Stimulated activated CD8-positive, alpha-beta memory T cell treated with anti-CD3 and anti-CD28 coated beads, Interleukin-2, amount 100 ng/mL, for 48 hours (primary cell): ENCODE data around the gene CHDH.

Experiments used
- DNase-seq, 2 donors: peaks; one replicate each; pipeline ENCODE4 v3.0.0-alpha.2; 2020; ENCODE audit warnings: low read depth in 2 of 2

CHDH gene

DNA sequence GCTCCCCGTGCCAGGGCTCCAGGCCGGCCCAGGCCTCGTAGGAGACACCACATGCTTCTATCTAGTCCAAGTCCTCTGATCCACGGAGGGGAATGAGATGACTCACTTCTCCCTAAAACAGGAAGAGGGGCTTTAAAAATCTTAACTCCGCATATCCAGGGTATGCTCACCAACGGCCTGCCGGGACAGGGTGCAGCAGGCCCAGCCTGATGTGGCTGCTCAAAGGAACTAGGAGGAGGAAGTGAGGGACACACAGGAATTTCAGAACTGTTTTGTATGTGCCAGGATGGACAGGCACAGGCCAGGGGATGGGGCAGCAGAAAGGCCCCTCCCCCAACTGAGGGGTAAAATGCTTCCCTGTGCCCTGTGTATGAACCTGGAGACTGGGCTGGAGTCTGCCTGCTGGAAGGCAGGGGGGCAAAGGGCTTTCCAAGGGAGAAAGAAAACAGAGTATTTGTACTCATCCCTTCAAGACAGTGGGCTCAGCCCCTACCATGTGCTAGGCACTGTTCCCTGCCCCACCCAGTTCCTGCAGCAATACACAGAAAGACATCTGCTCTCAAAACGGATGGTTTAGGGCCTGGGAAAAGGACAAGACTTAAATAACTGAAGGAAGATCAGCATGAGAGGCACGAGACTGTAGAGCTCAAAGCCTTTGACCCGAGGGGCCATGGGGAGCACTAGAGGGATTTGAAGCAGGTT lies 22.1 kb downstream of the CHDH start:
- no peak for DNase-seq

DNA sequence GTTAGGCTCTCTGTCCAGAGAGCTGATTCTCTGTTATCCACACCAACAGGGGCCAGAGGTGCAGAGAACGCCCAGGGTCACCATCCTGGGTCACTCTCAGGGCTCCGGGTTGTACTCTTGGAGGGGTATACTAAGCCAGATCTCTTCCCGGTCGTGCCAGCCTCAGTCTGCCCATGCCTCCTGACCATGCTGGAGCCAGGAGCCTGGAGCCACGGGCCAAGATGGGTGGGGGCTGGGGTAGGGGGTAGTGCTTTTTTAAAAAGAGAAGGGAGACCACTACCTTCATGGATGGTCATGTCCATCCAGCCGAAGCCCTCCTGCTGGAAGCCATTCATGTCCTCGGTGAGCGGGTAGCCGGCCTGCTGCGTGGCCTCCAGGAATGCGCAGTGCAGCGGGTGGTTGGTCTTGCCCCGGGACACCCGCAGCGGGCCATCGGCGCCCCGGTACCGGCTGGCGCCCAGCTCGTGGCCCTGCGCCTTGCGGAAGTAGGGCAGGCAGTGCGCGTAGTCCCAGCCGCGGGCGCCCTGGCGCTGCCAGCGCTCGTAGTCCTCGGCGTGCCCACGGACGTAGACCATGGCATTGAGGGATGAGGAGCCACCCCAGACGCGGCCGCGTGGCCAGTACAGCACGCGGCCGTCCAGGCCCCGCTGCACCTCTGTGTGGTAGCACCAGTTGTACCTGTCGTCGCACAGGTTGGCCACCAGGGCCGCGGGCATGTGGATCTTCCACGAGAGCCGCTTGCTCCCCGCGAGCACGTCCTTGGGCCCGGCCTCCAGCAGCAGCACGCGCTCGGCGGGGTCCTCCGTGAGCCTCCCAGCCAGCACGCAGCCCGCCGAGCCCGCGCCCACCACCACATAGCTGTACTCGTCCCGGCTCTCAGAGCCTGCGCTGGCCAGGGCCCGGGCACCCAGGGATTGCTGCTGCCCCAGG lies 22.9 kb downstream of the CHDH start:
- DNase-seq, result no peak

DNA sequence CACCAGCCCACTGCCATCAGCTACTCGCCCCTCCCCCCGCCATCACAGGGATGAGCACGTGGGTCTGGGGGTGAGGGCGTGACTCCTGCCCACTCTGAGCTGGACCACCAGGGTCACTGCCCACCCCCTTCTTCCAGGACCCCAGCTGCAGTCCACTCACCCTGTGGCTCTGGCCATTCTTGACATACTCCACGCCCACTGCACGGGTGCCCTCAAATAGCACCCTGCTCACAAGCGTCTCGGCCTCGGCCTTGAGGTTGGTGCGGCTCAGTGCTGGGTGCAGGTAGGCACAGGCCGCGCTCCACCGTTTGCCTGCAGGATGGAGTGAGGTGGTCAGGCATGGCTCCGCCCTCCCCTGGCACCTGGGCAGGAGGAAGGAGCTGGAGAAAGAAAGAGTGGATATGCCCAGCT lies 23.9 kb downstream of the CHDH start:
- DNase-seq, result no peak

DNA sequence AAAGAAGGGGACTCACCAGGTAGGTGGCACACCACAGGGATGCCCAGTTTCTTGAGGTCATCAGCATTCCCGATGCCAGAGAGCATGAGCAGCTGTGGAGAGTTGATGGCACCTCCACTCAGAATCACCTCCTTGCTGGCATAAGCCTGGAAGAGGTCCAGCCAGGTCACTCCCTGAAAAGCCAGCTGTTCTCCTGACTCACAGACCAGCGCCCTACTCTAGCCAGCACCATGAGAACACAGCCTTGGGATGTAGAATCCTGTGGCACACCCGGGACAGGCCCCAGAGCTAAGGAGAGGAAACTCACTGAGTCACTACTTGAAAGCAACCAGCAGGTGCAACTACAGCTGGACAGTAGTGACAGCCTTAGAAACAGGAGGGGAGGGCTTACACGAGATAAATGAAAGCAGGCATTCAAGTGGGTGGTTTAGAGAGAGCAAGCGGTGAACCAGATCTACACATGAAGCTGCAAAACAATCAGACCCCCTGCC lies 24.5 kb downstream of the CHDH start:
- no peak for DNase-seq

DNA sequence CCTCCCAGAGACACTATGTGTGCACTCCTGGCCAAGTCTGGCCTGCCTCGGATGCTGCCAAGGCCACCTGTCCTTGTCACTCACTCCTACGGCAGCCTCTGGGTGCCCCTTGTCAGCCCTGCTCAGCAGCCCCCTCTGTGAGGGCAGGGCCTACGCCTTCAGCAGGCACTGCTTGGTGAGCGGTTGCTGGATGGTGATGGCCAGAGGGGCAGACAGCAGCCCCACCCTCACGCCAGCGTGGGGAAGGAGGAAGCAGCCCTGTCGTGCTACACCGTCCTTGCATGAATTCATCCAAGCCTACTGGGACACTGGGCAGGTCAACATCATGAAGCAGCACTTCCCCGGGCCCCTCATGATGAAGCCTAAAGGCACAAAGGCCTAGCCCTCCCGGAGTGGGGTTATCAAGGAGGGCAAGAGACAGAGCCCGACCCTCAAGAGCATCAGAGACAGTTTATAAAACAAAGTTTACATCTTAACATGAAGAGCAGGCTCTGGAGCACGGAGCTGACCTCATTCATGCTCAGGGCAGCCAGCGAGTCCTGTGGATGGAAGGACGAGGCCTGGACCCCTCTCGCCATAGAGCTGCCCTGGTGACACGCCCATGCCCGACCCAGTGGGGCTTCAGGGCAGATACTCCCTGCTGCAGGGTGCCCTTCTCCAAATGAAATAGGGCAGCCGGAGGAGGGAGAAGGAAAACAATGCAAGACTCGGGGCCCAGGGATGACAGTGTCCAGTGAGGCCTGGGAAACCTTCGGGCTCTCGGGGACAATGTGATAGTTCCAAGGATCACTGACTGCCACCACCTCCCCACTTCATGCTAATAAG lies 25.3 kb downstream of the CHDH start:
- DNase-seq, result no peak

DNA sequence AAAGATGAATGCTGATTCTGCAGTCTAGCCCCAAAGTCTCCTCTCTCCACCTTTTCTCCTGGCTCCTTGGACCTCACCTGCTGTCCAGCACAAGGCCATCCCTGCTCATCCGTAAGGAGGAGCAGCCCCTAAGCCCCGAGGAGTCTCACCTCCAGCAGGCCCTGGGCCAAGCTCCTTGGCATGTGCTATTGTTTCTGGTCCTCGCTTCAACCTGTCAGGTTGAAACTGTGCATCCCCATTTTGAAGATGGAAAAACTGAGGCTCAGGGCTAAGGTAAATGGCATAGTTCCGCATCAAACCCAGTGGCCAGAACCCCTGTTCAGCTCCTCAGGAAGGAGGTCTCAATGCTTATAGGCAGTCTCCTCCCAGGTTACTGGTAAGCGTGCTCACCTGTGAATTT lies 26.1 kb downstream of the CHDH start:
- DNase-seq, result no peak

DNA sequence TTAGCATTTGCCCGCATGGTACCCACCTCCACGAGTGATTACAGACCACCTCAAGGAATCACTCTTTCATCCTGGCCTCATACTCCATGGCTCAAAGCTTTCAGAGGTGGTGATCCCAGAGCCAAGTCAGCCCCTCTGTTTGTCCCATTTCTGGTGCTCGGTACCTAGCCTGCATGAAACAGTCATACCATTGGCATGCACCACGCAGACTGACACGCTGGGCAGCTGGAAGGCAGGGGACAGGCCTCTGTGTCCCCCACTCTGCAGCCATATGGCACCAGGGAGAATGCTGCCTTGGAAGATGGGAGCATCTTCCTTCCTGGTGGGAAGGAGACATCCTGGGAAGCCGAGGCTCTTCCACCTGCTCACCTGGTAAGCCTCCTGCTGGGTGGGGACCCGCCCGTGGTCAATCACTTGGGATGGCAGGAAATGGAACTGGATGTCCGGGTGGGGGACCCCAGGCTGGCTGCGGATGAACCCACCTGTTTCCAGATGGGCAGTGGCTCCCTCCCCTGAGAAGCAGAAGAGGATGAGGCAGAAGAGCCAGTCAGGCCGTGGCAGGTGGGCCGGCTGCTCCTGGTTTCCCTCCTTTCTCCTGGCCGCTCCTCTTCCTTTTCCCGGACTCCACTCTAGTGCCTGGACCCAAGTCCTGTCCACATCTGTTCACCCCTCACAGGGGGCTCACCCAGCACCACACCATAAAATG lies 26.9 kb downstream of the CHDH start:
- DNase-seq, result no peak

DNA sequence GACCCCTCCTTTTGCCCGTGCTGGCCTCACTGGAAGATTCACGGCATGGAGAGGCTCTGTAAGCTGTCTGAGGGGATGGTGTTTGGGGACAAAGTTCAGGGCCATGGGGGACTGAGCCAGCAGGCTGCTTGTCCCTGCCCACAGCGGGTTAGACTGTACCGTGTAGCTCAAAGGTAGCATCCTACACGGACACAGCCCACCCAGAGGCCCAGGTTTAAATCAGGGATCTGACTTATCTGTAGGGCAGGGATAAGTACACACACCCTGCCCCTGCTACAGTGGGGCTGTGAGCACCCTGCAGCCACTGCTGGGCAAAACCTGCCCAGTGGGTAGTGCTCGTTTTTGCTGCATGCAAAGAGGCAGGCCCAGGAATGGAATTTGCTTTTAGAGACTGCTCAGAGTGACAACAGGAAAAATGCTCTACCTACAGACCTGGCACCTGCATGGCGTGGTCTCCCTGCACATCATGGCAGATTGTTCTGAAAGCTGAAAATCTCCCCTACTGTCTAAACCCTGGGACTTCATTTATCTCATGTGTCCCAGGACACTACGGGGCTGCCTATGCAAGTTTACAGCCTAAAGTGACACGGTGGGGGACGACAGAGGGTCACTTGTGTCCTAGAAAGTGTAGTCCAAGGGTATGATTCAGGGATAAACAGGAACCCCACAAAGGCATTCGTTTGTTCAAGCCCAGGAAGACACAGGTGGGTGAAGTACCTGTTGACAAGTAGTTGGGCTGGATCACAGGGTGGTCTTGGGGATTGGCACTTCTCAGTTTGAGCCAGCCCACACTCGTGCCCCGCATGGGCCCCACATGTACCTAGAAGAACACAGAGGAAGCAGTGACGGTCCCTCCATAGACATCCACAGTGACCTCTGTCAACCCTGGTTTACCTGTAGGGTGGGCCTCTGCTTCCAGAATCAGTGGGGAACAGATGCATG lies 27.7 kb downstream of the CHDH start:
- no peak for DNase-seq

DNA sequence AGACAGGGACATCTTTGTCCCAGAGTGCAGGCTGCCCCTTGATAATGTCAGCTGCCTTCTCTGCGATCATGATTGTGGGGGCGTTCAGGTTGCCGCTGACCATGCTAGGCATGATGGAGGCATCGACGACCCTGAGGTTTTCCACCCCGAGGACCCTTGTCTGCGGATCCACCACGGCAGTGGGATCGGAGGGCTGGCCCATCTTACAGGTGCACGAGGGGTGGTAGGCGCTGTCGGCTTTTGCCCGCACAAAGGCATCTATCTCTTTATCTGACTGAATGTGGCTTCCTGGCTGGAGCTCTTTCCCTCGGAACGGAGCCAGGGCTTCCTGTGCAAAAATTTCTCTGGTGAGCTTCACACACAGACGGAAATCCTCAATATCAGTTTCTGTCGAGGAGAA lies 28.4 kb downstream of the CHDH start:
- DNase-seq, result no peak

DNA sequence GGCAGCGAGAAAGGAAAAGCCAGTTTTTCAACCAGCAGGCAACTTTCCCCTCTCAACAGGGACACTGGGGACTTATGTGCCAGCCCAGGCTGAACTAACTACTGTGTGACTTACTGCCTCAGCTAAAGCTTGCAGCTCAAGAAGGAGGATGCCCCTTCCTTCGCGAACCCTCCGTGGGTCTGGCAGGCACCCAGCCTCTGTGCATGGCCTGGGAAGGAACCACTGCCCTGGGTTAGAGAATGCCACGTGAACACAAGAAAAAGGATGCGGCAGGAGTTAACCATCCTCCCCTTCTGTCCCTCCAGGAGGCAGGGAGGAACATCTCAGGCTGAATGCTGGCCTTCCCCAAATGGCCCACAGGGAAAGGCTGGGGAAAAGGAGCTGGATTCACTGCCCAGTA lies 29.0 kb downstream of the CHDH start:
- DNase-seq, result no peak

DNA sequence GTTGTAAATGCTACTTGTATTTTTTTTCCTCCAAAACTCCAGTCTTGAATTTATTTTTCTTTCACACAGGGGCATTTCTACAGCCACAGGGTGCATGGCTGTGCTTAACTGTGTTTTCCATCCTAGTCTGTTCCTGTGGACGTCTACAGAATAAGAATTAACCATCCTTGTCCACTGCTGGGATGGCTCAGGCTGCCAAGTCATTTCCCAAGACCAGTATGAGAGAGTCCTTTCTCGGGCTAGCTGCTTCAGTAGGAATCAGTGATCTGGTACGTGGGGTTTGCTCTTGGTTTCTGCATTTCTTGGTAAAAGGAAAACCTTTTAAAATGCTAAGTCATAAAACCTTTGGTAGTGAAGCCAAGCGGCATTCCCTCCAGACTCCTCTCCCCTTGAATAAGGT lies 29.8 kb downstream of the CHDH start:
- no peak for DNase-seq

DNA sequence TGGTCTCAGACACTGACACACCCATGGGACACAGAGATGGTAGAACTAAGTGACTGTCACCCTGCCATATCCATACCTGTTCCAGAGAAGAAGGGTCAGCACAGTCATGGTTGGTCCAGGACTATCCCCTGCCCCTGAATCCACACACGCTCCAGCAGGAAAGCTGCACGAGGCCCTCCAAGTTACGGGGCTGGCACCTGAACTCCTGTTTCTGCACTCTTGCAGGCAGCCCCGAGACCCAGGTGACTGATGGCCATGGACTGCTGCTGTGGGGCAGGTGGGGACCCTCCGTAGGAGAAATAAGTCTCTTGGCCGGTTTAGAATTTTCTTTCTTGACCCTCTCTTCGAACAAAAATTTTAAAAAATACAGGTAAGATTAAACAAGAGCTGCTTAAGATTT lies 30.6 kb downstream of the CHDH start:
- DNase-seq, result no peak

DNA sequence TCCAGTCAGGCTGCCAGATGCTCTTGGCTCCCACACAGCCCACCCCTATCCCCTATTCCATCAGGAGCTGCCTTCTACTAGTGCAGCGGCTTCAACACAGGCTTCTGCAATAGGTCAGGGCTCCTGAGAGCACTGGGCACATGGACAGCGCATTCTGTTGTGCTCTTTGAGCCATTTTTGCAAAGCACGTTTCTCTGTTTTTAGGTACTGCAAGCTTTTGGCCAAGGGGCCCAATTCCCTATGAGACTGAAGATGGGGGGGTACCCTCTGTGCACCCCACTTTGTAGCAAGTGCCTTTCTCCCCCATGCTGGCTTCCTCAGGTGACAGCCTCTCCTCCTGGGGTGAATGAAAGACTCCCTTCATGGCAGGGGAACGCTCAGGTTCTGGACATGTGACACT lies 31.2 kb downstream of the CHDH start:
- no peak for DNase-seq

DNA sequence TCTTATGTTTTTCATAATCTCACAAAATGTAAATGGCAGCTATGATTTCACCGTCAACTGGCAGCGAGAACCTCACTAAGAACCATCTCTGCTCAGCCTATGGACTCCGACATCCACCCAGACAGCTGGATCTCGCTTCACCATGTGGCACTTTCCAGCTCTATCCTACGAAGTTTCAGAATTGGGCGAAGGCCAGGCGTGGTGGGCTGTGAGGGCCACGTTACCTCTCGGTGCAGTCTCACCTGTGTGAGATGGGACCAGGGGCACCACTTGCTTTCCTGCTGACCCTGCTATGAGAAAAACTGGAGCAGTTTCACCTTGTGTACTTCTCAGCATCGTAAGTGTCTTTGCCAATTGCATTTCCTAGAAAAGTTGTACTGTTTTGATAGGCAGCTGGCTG lies 32.3 kb downstream of the CHDH start:
- no peak for DNase-seq

DNA sequence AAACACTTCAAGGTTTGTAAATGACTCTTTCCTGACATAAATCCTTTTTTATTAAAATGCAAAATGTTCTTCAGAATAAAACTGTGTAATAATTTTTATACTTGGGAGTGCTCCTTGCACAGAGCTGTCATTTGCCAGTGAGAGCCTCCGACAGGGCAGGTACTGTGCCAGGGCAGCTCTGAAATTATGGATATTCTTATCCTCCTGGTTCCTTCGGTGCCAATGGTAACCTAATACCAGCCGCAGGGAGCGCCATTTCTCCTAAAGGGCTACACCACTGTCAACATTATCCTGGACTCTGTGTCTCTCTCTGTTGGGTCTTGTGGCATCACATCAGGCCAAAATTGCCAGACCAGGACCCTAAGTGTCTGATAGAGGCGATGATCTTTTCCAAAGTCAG lies 33.0 kb downstream of the CHDH start:
- DNase-seq, result no peak

DNA sequence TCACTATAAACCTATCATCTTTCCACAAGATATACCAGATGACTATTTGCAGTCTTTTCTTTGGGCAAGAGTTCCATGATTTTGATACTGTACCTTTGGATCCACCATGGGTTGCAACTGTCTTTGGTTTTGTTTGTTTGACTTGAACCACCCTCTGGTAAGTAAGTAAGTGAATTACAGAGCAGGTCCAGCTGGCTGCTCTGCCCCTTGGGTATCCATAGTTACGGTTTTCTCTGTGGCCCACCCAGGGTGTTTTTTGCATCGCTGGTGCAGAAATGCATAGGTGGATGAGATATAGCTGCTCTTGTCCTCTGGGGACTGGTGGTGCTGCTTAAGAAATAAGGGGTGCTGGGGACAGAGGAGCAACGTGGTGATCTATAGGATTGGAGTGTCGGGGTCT lies 33.8 kb downstream of the CHDH start:
- DNase-seq, result no peak

DNA sequence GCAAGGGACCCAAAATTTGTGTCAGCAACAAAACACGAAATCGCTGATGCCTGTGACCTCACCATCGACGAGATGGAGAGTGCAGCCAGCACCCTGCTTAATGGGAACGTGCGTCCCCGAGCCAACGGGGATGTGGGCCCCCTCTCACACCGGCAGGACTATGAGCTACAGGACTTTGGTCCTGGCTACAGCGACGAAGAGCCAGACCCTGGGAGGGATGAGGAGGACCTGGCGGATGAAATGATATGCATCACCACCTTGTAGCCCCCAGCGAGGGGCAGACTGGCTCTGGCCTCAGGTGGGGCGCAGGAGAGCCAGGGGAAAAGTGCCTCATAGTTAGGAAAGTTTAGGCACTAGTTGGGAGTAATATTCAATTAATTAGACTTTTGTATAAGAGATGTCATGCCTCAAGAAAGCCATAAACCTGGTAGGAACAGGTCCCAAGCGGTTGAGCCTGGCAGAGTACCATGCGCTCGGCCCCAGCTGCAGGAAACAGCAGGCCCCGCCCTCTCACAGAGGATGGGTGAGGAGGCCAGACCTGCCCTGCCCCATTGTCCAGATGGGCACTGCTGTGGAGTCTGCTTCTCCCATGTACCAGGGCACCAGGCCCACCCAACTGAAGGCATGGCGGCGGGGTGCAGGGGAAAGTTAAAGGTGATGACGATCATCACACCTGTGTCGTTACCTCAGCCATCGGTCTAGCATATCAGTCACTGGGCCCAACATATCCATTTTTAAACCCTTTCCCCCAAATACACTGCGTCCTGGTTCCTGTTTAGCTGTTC lies 34.9 kb downstream of the CHDH start:
- DNase-seq, result no peak

DNA sequence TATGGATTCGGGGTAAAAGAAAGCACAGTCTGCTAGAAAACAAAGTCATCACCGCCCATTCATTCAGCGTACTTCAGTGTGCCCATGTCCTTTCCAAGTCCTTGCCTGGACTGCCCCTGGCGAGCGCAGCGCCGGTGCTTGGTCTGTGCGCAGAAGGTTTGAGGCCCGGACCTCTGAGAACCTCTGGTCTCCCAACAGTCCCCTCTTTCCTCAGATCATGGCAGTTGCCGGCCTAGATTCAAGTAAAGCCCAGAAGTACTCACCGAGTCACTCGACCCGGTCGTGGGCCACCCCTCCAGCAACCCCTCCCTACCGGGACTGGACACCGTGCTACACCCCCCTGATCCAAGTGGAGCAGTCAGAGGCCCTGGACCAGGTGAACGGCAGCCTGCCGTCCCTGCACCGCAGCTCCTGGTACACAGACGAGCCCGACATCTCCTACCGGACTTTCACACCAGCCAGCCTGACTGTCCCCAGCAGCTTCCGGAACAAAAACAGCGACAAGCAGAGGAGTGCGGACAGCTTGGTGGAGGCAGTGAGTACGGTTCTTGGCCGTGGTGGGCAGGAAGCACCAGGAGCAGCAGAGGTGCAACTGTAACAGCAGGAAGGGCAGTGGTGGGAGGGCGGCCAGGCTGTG lies 36.3 kb downstream of the CHDH start:
- no peak for DNase-seq

DNA sequence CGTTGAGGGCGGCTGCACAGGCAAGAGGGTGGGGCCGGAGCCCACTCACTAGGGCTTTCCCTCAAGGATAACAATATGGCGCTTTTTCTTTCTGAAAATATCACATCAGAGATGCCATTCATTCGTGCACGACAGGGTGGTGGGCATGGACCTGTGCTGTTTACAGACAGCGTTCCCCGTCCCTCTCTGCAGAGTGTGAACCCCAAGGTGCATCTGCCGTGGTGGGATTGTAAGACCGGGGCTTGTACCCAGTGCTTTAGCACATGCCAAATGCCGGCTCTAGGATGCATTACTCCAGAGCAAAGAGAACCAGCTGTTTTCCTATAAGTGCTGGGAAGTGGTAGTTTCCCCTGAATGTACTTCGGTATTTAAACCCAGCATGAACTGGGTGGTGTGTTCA lies 37.0 kb downstream of the CHDH start:
- no peak for DNase-seq
